NT2/D1 (cell line): ENCODE results near the gene CREG2.

Experiments used
- DNase-seq: peaks from one replicate; pipeline ENCODE4 v3.0.0-alpha.2; 2011; ENCODE audit warnings: low read depth, low spot score
- H3K27me3 ChIP-seq: 2 replicates; pipeline ENCODE4 v1.6.0; 2011; ENCODE audit warnings: mild to moderate bottlenecking; ENCODE audit not compliant: insufficient read length, insufficient read depth
- H3K36me3 ChIP-seq: 2 replicates; pipeline ENCODE4 v1.6.1; 2011; ENCODE audit warnings: mild to moderate bottlenecking, low read length, mixed read lengths; ENCODE audit not compliant: insufficient read depth, insufficient read length
- H3K4me1 ChIP-seq: 2 replicates; pipeline ENCODE4 v1.5.1; 2011; ENCODE audit not compliant: insufficient read depth, insufficient read length
- H3K4me3 ChIP-seq: 2 replicates; pipeline ENCODE4 v1.5.1; 2011; ENCODE audit warnings: low read depth; ENCODE audit not compliant: insufficient read length
- H3K9ac ChIP-seq: 2 replicates; pipeline ENCODE4 v1.6.0; 2011; ENCODE audit warnings: low read depth; ENCODE audit not compliant: insufficient read length
- H3K9me3 ChIP-seq: 2 replicates; pipeline ENCODE4 v1.5.1; 2011; ENCODE audit warnings: mild to moderate bottlenecking, low read length; ENCODE audit not compliant: insufficient read depth
- SUZ12 ChIP-seq: IDR thresholded peaks from 2 replicates; pipeline ENCODE4 v1.6.1; 2011; ENCODE audit not compliant: insufficient read length, insufficient read depth; ENCODE audit errors: extremely low read depth
- YY1 ChIP-seq: IDR thresholded peaks from 2 replicates; pipeline ENCODE4 v1.6.1; 2011; ENCODE audit not compliant: insufficient read length, insufficient read depth
- ZNF274 ChIP-seq: IDR thresholded peaks from 2 replicates; pipeline ENCODE4 v1.6.1; 2011; ENCODE audit warnings: mild to moderate bottlenecking, low read depth, low read length

The CREG2 gene

DNA sequence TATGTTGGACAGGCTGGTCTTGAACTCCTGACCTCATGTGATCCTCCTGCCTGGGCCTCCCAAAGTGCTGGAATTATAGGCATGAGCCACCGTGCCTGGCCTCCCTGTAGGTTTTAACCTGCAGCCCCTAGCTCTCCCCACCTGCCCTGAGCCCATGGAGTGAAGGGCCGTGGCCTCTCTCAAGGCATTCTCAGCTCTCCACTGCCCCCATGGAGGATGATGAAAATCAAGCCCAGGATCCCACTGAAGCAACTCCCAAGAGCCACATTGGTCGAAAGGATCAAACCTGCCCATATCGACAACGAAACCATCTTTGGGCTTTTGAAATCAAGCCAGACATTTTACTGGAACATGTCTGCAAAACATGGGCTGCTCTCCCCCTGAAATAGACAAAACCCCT, 22.4 kb upstream of the CREG2 start:
- Histone ChIP-seq H3K27me3 (no peaks in the 10 kb centered on the region), H3K4me1 (peaks cover 5% of the 10 kb centered on the region), H3K9ac (no peak overlapping the region), H3K36me3 (no peaks in the 10 kb centered on the region), H3K4me3 (no peak overlapping the region), H3K9me3 (no peaks in the 10 kb centered on the region)
- TF ChIP-seq YY1 (no peak), SUZ12 (no peak), ZNF274 (no peak)
- DNase-seq, result no peak

- peaks cover 5% of the 10 kb centered on the region for H3K4me1 ChIP-seq
- H3K27me3 ChIP-seq, result no peaks in the 10 kb centered on the region
- H3K9me3 ChIP-seq, result no peaks in the 10 kb centered on the region
- TF ChIP-seq ZNF274 (no peak), SUZ12 (no peak), YY1 (no peak)
- no peaks in the 10 kb centered on the region for H3K36me3 ChIP-seq
- H3K9ac ChIP-seq, result no peak overlapping the region
- DNase-seq, result no peak
- no peak overlapping the region for H3K4me3 ChIP-seq
Measured at GRCh38 chr2:101408925-101409324, 21.6 kb upstream of the CREG2 start.

DNA sequence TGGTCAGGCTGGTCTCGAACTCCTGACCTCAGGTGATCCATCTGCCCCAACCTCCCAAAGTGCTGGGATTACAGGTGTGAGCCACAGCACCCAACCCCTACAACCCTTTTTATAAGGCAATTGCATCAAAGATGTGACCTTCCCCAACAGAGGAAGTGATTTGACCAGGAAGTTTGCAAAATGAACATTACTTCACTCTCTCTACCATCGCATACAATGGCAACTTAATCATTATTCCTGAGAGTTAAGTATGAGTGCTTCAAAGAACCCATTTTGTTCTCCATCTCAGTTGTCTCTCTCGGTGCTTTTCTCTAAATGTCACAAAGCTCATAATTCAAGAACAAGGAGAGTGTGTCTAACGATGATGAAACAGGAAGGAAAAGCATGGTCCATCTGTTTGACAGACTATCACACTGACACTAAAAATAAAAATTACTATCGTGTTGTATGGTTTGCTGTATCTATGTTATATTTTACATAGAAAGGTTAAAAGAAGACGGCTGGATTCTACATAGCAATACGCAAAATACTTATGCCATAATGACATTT, 18.1 kb upstream of the CREG2 start:
- Histone ChIP-seq H3K9me3 (no peaks in the 10 kb centered on the region), H3K9ac (no peak overlapping the region), H3K4me3 (no peak overlapping the region), H3K36me3 (no peaks in the 10 kb centered on the region), H3K4me1 (peaks cover 7% of the 10 kb centered on the region), H3K27me3 (no peaks in the 10 kb centered on the region)
- TF ChIP-seq YY1, result no peak
- no peak for TF ChIP-seq ZNF274
- TF ChIP-seq SUZ12, result no peak
- no peak for DNase-seq

DNA sequence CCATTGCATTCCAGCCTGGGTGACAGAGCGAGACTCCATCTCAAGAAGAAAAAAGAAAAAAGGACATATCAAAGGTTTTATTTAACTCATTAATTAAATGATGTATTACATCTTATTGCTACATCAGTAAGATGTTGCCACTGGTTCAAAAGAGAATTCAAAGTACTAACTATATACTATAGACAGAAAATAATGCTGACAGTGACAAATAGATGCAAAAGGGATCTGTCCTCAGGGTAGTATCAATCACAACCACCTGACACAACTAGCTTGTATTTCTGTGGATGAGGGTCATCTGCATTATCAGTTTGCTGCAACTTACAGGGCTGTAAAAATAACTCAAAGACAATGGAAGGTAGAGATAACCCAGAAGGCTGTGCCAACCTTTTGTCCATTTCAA, 16.4 kb upstream of the CREG2 start:
- Histone ChIP-seq H3K9me3 (no peaks in the 10 kb centered on the region), H3K4me3 (no peak overlapping the region), H3K36me3 (no peaks in the 10 kb centered on the region), H3K27me3 (no peaks in the 10 kb centered on the region), H3K9ac (no peak overlapping the region), H3K4me1 (peaks cover 2% of the 10 kb centered on the region)
- DNase-seq, result no peak
- TF ChIP-seq ZNF274, result no peak
- no peak for TF ChIP-seq SUZ12
- TF ChIP-seq YY1, result no peak

GRCh38 chr2:101402630-101403029, 15.3 kb upstream of the CREG2 start:
- H3K36me3 ChIP-seq, result no peaks in the 10 kb centered on the region
- no peak overlapping the region for H3K4me3 ChIP-seq
- H3K9ac ChIP-seq, result no peak overlapping the region
- no peak for DNase-seq
- no peaks in the 10 kb centered on the region for H3K27me3 ChIP-seq
- TF ChIP-seq SUZ12, result no peak
- TF ChIP-seq ZNF274, result no peak
- TF ChIP-seq YY1, result no peak
- H3K4me1 ChIP-seq, result peaks cover 2% of the 10 kb centered on the region
- no peaks in the 10 kb centered on the region for H3K9me3 ChIP-seq

GRCh38 chr2:101401906-101402305, 14.6 kb upstream of the CREG2 start:
- Histone ChIP-seq H3K9ac (no peak overlapping the region), H3K27me3 (no peaks in the 10 kb centered on the region), H3K36me3 (no peaks in the 10 kb centered on the region), H3K4me1 (peaks cover 2% of the 10 kb centered on the region), H3K9me3 (no peaks in the 10 kb centered on the region), H3K4me3 (no peak overlapping the region)
- no peak for DNase-seq
- TF ChIP-seq ZNF274 (no peak), SUZ12 (no peak), YY1 (no peak)

- H3K4me3 ChIP-seq, result no peak overlapping the region
- H3K4me1 ChIP-seq, result peaks cover 2% of the 10 kb centered on the region
- H3K27me3 ChIP-seq, result no peaks in the 10 kb centered on the region
- TF ChIP-seq YY1, result no peak
- no peak for TF ChIP-seq ZNF274
- no peak for TF ChIP-seq SUZ12
- no peak for DNase-seq
- no peaks in the 10 kb centered on the region for H3K9me3 ChIP-seq
- H3K9ac ChIP-seq, result no peak overlapping the region
- no peaks in the 10 kb centered on the region for H3K36me3 ChIP-seq
Measured at GRCh38 chr2:101401326-101401665, 14.0 kb upstream of the CREG2 start.
